ENCODE measurements around the gene COPS7A.

The COPS7A gene, protein sequence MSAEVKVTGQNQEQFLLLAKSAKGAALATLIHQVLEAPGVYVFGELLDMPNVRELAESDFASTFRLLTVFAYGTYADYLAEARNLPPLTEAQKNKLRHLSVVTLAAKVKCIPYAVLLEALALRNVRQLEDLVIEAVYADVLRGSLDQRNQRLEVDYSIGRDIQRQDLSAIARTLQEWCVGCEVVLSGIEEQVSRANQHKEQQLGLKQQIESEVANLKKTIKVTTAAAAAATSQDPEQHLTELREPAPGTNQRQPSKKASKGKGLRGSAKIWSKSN

DNA sequence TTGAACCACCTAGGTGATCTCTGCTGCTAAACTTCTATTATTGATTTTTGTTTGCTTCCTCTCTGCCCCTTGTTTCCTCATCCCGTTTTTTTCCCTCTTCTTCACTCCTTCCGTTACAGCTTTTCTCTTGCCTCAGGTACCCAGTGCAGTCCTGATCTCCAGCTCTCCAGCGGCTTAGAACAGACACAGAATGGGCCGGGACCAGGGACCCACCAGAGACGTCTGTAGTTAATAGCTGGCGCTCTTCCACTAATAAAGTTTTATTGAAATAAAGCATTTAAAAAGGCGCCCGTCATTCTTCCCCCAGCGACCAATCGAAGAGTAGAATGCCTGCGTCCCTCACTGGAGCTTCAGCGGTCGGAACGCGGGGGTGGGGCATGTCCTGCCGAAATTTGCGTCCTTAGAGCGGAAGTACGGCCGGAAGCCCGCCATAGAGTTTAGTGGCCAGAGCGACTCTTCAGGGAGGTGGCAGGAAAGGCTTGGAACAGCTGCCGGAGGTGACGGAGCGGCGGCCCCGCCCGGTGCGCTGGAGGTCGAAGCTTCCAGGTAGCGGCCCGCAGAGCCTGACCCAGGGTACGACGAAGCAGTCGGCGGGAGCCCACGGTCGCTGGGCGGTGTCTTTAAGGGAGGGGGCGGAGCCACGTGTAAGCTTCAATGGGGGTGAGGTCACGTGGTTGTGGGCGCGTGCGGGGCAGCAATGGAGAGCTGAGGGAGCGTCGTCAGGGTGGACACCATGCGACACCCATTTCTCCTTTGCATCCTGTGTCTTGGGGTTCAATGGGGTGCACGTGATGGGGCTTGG lies at the start of gene COPS7A:
Gene COPS7A, plus strand, starts transcription at position 440 of the 802 bp plus-strand sequence. CDS start 611 bp downstream, outside the sequence.
- peak; percentile 77 to 91 for DNase-seq (ENCODE audit: low read depth in 2 of 2)

DNA sequence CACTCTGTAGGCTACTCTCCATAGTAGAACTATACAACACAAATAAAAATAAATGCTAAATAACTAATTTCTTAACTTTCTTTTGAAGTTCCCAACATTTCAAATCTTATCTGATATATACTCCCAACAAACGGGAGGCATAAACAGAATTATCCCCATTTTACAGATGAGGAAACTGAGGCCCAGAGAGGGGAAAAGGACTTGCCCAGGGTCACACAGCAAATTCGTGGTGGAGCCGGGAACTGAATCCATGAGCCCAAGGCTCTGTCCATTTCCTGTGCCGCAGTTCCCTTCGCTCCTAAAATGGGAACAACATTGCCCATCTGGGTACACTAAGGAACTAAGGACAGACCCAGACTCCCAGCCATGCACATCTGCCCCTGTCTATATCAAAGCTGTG lies 46.9 kb upstream of the COPS7A start:
- no peak for DNase-seq (ENCODE audit: low read depth in 2 of 2)

DNA sequence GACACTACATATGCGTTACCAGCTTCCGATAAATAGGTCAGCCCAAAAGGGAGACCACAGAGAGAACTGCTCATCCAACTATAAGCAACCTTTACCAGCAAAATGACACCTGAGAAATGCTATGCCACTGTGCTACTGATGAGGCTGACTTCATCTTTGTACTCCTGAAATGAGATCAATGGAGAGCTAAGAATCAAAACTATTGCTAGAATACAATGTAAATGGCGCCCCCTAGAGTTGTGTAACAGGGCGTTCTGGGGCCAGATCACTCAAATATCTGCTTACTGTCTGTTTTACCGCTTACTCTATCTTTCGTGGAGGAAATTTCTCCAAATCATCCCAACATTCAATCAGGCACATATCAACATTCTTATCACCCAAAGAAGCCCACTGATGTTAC lies 39.2 kb upstream of the COPS7A start:
- DNase-seq (ENCODE audit: low read depth in 2 of 2) = peak in 1 of 2 donors; percentile 35

DNA sequence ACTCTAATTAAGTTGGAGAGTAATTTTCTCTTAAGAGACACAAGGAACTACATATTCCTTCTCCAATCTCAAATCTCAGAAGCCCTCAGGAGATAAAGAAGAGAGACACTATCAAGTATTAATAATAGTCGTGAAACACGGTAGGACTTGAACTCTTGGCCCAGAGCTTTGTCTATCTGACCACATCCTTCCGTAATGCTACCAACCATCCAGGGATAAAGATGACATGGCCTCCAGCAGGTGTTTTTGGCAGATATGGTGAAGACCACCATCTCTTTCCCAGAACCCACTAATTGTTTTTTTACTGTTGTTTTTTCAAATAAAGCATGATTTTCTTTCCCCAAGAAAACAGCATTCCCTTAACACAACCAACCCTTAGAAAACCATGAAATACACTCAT lies 38.0 kb upstream of the COPS7A start:
- no peak for DNase-seq (ENCODE audit: low read depth in 2 of 2)

DNA sequence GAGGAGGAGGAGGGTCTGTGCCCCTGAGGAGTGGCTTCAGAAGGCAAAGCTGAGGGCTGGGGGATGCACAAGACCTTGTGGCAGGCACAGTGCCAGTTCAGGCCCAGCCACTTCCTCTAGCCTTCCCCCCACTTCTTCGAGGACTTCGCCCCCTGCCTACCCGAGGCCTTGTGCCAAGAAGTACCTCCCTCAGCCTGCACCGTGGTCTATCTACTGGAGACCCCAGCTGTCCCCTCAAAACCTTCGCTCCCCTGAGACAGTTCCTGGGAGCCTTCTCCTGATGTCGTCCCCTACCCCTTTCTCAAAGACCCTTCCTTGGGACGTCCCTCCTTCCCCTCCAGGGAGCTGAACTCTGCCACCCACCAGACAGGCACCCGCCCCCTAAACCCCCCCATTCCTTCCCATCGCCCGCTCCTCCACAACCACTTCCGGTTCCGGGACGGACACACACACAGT lies 35.3 kb upstream of the COPS7A start:
- peak in 1 of 2 donors; percentile 11 for DNase-seq (ENCODE audit: low read depth in 2 of 2)

DNA sequence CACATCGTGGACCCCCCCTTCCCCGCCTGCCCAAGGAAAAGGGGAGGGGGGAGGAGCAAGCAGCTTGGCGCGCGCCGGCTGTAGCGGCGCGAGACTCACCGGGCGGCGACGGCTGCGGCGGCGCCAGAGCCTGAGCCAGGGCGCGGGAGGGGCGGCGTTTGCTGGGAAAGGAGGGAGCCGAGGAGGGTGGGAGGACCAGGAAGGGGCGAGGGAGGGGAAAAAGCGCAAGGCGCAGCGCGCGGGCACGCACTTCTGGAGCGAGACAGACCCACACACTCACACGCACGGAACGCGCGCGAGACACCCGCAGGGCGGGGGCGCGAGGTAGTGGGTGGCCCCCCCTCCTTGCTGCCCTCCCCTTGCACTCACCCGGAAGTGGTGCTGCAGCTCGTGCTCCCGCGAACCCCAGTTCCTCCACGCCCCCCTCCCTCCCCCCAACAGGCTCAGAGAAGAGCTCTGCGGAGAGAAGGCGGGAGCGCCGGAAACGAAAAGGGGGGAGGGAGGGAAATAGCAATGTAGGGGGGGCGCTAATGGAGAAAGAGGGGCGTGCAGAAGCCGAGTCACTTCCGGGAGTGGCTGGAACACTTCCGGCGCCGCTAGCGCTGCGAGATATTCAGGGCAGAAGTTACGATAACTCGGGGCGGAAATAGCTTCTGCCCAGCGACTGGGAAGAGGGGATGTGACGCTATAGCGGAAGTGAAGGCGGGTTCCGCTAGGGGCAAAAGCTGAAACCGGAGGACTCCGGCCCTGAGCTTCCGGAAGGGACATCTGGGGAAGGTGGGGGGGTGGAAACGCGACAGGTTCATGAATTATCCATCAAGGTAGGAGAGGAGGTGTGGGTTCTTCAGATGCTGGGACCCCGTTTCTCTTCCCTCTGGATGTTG lies 34.6 kb upstream of the COPS7A start, which contains the start of gene ZNF384:
Gene ZNF384, minus strand, starts transcription at position 377 of the 884 bp plus-strand sequence. CDS start 9,855 bp downstream, outside the sequence.
- DNase-seq (ENCODE audit: low read depth in 2 of 2) = peak; percentile 86 to 88

DNA sequence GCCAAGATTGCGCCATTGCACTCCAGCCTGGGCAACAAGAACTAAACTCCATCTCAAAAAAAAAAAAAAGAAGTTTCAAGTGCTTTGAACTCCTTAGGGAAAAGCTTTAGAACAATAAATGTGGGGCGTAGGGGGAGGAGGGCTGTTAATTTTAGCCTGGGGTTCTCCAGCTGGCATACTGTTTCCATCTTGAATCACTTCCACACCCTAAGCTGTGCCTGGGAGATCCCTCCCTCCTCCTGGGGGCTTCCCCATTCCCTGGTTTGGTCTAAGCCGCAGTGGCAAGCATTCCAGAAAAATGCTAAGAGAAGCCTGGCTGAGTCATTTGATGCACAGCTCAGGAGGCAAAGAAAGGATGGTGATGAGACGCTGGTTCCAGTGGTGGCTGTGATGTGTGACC lies 32.4 kb upstream of the COPS7A start:
- DNase-seq (ENCODE audit: low read depth in 2 of 2) = no peak

DNA sequence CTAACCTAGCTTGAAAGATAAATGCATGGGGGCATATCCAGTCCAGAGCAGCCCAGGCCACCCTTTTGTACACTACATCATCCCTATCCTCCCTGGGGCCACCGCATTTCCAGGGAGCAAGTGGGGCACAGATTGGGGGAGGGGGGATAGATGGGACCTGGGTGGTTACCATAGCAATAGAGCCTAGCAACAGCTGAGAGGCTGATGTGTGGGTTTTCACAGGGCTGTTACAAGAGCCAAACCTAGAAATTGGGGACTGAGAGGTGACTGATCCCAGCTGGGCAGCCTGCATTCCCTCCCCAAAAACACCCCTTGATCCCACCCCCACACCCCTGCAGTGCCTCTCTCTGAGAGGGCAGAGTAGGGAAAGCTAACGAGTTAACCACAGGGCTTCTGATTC lies 31.0 kb upstream of the COPS7A start:
- DNase-seq (ENCODE audit: low read depth in 2 of 2) = no peak

DNA sequence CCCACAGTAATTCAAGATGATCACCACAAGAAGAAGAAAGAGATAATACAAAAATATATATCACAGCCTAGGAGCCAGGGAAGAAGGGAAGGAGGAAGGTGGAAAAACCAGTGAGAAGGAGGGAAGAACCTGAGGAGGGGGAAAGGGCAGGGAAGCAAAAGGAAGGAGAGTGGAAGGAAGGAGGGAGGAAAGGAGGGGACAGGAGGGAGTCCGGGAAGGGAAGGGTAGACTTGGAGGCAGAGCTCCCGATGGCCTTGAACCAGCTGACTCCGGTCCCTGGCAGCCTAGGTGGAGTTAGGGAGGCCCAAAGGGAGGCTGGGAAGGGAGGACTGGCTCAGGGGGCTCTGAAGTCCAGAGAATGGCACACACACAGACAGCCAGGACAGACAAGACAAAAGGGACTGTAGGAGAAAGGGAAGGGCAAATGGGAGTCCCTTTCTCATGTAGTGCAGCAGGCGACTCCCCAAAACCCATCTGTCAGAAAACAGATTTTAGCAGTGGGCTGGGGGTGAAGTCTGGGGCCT lies 30.0 kb upstream of the COPS7A start:
- no peak for DNase-seq (ENCODE audit: low read depth in 2 of 2)

DNA sequence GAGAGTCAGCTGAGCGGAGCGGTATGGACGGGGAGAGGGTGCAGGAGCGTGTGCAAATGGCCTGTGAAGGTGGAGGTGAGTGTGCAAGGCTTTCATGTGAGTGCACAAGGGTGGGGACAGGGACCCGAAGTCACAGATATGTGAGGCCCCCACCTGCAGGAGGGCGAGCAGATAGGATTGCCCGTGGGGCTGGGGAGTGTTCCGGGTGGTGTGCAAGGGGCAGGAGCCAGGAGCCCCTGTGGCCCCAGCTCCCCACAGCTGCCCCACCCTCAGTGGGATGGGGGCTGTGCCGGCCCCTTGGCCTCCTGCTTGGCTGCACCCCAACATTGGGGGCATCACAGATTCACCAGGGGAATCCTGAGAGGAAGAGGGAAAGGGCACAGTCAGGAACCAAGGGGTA lies 29.1 kb upstream of the COPS7A start:
- no peak for DNase-seq (ENCODE audit: low read depth in 2 of 2)

DNA sequence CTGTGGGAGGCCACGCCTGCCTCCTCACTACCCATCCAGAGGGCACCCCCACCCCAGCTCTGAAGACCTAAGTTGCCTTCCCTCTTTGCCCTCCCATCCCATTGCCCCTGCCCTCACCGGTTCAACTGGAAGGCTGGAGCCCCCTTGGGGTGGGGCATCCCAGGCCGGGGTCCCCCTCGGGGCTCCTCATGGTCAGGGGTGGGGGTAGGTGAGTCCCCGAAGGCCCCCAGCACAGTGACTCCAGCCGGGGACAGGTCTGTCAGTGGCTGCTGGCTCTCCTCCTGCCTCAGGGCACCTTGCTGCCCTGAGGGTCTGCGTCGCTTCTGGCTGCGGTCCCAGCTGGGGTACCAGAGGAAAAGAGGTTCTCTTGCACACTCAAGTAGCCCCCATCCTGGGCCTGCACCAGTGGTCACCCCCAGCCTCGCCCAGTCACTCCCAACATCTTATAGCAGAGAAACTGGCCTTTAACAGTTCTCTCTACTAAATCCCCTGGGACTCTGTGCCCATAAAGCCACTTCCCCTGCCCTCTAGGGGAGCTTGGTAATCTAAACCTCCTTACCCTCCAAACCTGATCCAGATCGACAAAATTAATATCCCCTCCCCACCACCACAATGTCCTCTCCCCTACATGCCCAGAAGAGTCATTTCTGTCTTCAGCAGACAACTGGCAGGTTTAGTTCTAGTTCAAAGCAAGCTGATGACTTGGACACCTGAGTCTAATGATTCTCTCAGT lies 28.4 kb upstream of the COPS7A start:
- no peak for DNase-seq (ENCODE audit: low read depth in 2 of 2)

DNA sequence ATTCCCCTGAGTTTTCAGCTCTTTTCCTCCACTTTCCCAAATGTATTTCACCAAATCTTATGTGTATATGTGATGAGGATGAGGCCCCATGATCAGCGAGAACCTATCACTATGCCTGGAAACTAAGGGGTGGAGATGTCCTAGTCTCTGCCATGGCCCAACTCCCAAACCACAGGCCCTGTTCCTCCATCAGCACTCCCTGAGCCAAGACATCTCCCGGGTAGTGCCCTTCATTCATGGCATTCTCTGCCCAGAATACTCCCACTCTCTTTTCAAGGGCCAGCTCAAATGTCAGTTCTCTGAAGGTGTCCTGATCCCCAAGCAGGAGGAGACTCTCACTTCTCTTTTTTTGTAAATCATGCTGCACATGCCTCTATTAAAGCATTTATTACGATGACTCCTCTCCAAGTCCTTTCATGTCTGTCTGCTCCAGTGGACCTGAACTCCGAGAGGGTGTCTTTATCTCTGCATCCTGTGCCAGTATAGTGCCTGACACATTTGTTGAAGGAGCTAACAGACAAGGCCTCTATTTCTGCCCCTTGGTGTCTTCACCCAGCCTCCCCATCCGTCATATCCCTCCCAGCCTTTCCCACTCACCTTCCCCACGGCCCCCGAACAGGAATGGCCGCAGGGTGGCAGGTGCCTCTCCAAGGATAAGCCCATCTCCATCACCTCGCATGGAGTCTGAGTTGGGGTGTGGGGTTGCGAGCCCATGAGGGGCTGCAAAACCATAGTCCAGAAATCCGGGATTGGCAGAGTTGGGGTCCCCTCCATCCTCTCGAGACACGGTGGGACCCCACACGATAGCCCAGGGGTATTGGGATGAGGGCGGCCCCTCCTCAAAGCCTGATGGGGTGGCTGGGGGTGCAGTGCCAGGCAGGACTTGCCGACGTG lies 26.9 kb upstream of the COPS7A start:
- DNase-seq (ENCODE audit: low read depth in 2 of 2) = no peak

DNA sequence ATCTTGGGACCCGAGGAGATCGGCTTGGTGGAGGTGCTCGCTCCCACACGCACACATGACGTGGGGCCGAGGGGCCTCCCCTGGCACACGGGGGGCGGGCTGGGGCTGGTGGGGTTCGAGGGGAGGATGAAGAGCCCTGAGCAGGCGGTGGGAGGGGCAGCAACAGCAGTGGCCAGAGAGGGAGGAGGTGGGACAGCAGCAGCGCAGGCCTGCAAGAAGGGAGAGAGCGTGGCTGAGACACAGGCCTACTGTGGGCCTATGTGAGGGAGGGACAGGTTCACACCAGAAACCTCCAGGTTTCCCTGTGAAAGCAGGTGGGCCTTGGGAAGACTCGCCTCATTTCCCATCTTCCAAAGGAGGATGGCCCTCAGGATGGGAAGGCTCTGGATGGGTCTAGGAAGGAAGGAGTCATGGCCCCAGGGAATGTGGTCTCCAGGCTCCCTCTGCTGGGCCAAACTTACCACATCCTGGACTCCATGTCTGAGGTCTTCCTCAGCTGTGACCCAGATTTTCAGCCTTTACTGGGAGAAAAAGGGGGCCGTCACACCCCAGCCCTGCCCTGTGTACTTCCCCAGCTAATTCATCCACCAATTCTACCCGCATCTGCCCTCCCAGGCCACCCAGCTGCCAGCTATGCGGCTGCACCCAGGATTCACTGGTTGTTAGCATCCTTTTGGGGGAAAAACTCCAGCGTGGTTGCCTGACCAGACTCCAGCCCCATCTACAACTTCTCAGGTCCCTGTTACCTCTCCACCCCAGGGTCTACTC lies 26.1 kb upstream of the COPS7A start:
- DNase-seq (ENCODE audit: low read depth in 2 of 2) = no peak

DNA sequence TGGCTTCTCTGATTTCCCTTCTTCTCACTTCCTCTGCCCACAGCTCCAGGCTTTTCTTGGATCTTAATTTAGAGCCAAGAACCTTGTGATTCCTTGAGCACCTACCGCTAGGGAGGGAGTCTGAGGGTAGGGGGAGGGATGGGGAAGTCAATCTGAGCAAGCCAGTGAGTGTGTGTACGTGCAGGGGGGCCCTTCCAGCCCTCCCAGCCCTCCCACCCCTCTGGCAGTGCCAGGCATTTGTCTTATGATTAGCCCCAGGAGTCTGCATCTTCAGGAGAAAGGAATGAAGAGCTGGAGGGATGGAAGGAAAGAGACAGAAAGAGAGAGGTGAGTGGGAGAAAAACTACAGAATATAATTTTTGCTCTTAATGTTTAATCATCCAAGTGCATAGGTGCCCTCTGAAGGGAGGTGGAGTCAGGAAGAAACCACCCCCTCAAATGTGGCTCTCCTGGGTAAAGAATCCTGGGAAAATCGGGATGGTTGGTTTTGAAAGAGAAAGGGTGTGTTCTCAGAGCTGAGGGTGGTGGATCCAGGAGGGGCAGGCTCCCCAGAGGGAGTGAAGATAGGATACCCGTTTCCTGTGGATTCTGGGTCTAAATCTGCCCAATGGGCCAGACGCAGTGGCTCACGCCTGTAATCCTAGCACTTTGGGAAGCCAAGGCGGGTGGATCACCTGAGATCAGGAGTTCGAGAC lies 25.3 kb upstream of the COPS7A start:
- DNase-seq (ENCODE audit: low read depth in 2 of 2) = no peak

DNA sequence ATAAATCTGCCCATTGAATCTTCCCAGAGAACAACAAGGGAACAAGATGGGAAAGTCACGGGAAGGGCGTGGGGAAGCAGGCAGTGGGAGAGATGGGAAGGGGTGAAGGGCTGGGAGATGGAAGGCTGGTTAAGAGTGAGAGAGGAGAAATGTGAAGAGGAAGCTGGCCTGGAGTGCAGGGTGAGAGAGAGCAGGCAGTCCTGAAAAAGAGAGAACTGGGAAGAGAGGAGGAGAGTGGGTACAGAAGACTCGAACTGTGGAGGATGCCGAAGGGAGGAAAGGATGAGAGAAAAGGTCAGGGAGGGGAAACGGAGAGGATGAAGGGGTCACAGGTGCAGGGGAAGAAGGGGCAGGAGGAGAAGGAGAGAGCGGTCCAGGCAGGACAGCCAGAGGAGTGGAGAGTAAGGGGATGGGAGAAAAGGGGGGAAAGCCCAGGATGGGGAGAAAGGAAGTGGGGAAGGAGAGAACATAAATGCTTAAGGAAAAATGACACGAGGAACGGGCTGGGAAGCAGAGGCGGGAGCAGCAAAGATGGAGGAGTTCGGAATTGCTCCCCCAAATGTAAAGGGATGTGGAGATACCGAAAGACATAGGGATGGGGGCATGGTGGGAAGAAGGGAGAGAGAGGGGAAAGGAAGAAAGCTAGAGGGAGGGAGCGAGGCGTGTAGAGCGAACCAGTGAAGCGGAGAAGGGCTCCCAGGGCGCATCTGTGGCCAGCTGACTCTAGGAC lies 24.4 kb upstream of the COPS7A start:
- no peak for DNase-seq (ENCODE audit: low read depth in 2 of 2)

DNA sequence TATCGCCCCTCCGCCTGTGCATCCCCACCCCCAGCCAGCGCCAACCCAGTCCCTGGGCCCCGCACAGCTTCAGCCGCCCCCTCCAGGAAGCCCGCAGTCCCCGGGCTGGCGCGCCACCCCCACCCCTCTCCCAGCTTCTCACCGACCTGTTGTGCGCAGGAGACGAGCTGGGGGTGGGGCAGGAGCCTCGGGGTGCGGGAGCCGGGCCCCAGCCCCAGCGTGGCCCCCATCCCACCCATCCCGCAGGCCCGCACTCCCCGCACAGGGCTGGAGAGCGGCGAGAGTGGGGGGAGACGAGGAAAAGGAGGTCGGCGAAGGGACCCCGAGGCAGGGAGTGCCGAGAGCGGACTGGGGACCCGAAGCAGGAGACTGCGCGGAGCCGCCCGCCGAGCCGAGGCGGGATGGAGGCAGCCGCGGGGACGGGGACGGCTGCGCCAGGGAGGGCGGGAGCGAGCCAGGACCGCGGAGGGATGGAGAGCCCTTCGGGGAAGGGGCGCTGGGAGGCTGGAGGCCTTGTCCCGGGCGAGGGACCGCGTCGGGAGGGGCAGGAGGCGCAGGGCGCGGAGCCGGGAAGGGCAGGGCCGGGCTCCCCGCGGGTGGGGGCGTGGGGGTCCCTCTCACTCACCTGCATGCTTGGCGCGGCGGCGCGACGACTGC lies 23.7 kb upstream of the COPS7A start:
- DNase-seq (ENCODE audit: low read depth in 2 of 2) = peak in 1 of 2 donors; percentile 11

DNA sequence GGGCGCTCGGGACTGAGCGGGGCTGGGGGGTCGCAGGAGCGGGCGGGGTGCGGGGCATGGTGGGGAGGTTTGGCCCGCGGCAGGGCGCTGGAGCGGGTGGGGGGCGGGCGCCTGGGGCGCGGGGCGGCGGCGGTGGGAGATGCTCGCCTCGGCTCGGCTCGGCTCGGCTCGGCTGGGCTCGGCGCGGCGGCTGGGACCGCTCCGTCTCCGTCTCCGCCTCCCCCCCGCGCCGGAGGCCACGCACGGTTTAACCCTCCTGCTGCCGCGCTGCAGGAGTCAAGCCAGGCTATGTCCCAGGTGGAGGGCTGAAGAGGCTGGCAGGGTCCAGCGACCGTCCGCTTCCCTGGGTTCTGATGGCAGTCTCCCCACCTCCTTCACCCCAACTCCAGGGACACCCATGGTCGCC lies 23.2 kb upstream of the COPS7A start, which contains the start of gene PIANP:
Gene PIANP, minus strand, starts transcription at position 170 of the 406 bp plus-strand sequence. CDS start 2,754 bp downstream, outside the sequence.
- peak; percentile 41 to 53 for DNase-seq (ENCODE audit: low read depth in 2 of 2)
